Fibroblast of lung (primary cell): ENCODE measurements around the gene PTPN7. TPM values are rescaled to one million over a fixed set of nuclear protein-coding genes. Genes with fewer than 3 reads are reported as not detected.

Source experiments
- DNase-seq, 2 donors: peaks; one replicate each; pipeline versions ENCODE4 v3.0.0 to v3.0.0-alpha.2; 2010; ENCODE audit warnings: low read depth in 2 of 2
- H2AFZ ChIP-seq: 2 replicates; pipeline ENCODE4 v1.5.1; 2012; ENCODE audit warnings: low read length, control low read depth, inconsistent platforms
- H3K27ac ChIP-seq: 2 replicates; pipeline ENCODE4 v1.5.1; 2011; ENCODE audit warnings: low read length, control low read depth; ENCODE audit not compliant: insufficient read depth
- H3K27me3 ChIP-seq: 2 replicates; pipeline ENCODE4 v1.5.1; 2011; ENCODE audit warnings: mild to moderate bottlenecking, low read length; ENCODE audit not compliant: control insufficient read depth, insufficient read depth
- H3K36me3 ChIP-seq: 2 replicates; pipeline ENCODE4 v1.5.1; 2011; ENCODE audit warnings: low read length; ENCODE audit not compliant: control insufficient read depth, insufficient read depth
- H3K4me1 ChIP-seq: 2 replicates; pipeline ENCODE4 v1.5.1; 2011; ENCODE audit warnings: low read length; ENCODE audit not compliant: control insufficient read depth, insufficient read depth; ENCODE audit errors: extremely low read depth
- H3K4me2 ChIP-seq: 2 replicates; pipeline ENCODE4 v1.5.1; 2011; ENCODE audit warnings: low read length, control low read depth; ENCODE audit not compliant: insufficient read depth; ENCODE audit errors: extremely low read depth
- H3K4me3 ChIP-seq, 4 experiments: fragments of 200-600 bp in 1 of 4; sonication (generic) in 1 of 4; replicated peaks in 1 of 4; 2 replicates each; pipeline ENCODE4 v1.5.1; 2011 to 2016; ENCODE audit warnings: low read length in 4 of 4, low read depth in 3 of 4, mild to moderate bottlenecking in 3 of 4, control low read depth in 2 of 4, inconsistent platforms in 1 of 4, mixed read lengths in 1 of 4; ENCODE audit not compliant: insufficient read depth in 1 of 4; ENCODE audit errors: control extremely low read depth in 1 of 4
- H3K79me2 ChIP-seq: 2 replicates; pipeline ENCODE4 v1.5.1; 2012; ENCODE audit warnings: mild to moderate bottlenecking, low read length, inconsistent platforms; ENCODE audit not compliant: control insufficient read depth, insufficient read depth
- H3K9ac ChIP-seq: 2 replicates; pipeline ENCODE4 v1.5.1; 2011; ENCODE audit warnings: mild to moderate bottlenecking, low read length, control low read depth; ENCODE audit not compliant: insufficient read depth
- H3K9me3 ChIP-seq: 2 replicates; pipeline ENCODE4 v1.5.1; 2012; ENCODE audit warnings: low read depth, low read length; ENCODE audit not compliant: control insufficient read depth, insufficient read depth
- H4K20me1 ChIP-seq: 2 replicates; pipeline ENCODE4 v1.5.1; 2011; ENCODE audit warnings: low read length; ENCODE audit not compliant: control insufficient read depth, insufficient read depth; ENCODE audit errors: extremely low read depth
- CTCF ChIP-seq, 2 donors: IDR thresholded peaks in 1 of 2; conservative IDR thresholded peaks in 1 of 2; 1 replicate in 1 of 2; 2 replicates in 1 of 2; pipeline ENCODE4 v1.5.1; 2011 to 2012; ENCODE audit warnings: low read length in 2 of 2, control low read depth in 1 of 2, inconsistent platforms in 1 of 2, low read depth in 1 of 2, mild to moderate bottlenecking in 1 of 2
- EZH2 ChIP-seq: IDR thresholded peaks from 2 replicates; pipeline ENCODE4 v1.5.1; 2012; ENCODE audit warnings: low read length, control low read depth, mild to moderate bottlenecking; ENCODE audit errors: missing control alignments
- polyA plus RNA-seq, 2 donors: library from polyadenylated mRNA; depleted of rRNA in 1 of 2; stranded (reverse) in 1 of 2; unstranded in 1 of 2; fragments of >200 nt; gene quantifications; 2 replicates each; pipeline ENCODE4 v1.2.1, GENCODE V29; 2011 to 2012; ENCODE audit warnings: missing spikeins in 1 of 2
- total RNA-seq: library from RNA; depleted of rRNA; stranded (reverse); fragments of >200 nt; gene quantifications from 2 replicates; pipeline ENCODE4 v1.2.1, GENCODE V29; 2014

Gene PTPN7
- total and polyA plus RNA-seq, 2 donors (not counting 1 experiment from before 2014, with no cell fraction given), result not detected

DNA sequence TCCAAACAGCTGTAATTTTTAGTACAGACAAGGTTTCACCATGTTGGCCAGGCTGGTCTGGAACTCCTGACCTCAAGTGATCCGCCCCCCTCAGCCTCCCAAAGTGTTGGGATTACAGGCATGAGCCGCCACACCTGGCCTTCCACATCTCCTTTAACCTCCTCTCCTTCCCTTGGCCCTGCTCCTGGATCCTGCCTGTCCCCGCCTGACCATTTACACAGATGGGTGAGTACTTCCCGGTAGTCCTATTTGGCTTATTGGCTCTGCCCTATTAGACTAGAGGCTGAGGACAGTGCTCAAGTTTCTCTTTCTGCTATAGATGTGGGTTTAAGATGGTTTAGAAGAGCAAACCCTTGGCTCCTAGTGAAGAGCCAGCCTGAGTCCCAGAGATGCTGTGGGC lies 7.1 kb downstream of the PTPN7 start:
- no peak for DNase-seq

GRCh38 chr1:202152399-202152798 lies 8.0 kb downstream of the PTPN7 start:
- peaks cover 9% of the 10 kb centered on the region for H3K27me3 ChIP-seq
- no peak overlapping the region for H2AFZ ChIP-seq
- no peaks in the 10 kb centered on the region for H4K20me1 ChIP-seq
- H3K36me3 ChIP-seq, result no peaks in the 10 kb centered on the region
- TF ChIP-seq CTCF (conservative IDR thresholded peaks at IDR 0.05 in 1 of 2, IDR thresholded peaks at IDR 0.05 in 1 of 2; ENCODE audit: low read depth in 1 of 2, low read length in 2 of 2) (no peak), EZH2 (no peak)
- H3K79me2 ChIP-seq, result no peaks in the 10 kb centered on the region
- H3K4me3 ChIP-seq, result no peak overlapping the region
- no peaks in the 10 kb centered on the region for H3K4me1 ChIP-seq
- no peak overlapping the region for H3K27ac ChIP-seq
- no peak overlapping the region for H3K9ac ChIP-seq
- H3K4me2 ChIP-seq, result no peak overlapping the region
- no peaks in the 10 kb centered on the region for H3K9me3 ChIP-seq
- no peak for DNase-seq

More for the DNA sequence above, 7.1 kb downstream of the PTPN7 start:
- Histone ChIP-seq H3K79me2 (no peaks in the 10 kb centered on the region), H3K36me3 (no peaks in the 10 kb centered on the region), H2AFZ (no peak overlapping the region), H3K9ac (no peak overlapping the region), H3K4me2 (no peak overlapping the region), H3K4me3 (no peak overlapping the region), H3K27ac (no peak overlapping the region), H3K27me3 (peaks cover 7% of the 10 kb centered on the region), H4K20me1 (no peaks in the 10 kb centered on the region), H3K9me3 (no peaks in the 10 kb centered on the region), H3K4me1 (no peaks in the 10 kb centered on the region)
- TF ChIP-seq CTCF (conservative IDR thresholded peaks at IDR 0.05 in 1 of 2, IDR thresholded peaks at IDR 0.05 in 1 of 2; ENCODE audit: low read depth in 1 of 2, low read length in 2 of 2) (no peak), EZH2 (no peak)

GRCh38 chr1:202151045-202151444 lies 9.4 kb downstream of the PTPN7 start:
- Histone ChIP-seq H3K36me3 (no peaks in the 10 kb centered on the region), H3K27ac (no peak overlapping the region), H3K4me3 (no peak overlapping the region), H3K27me3 (peaks cover 9% of the 10 kb centered on the region), H3K9ac (no peak overlapping the region), H3K4me2 (no peak overlapping the region), H3K4me1 (no peaks in the 10 kb centered on the region), H3K9me3 (no peaks in the 10 kb centered on the region), H3K79me2 (no peaks in the 10 kb centered on the region), H2AFZ (no peak overlapping the region), H4K20me1 (no peaks in the 10 kb centered on the region)
- no peak for DNase-seq
- TF ChIP-seq CTCF (conservative IDR thresholded peaks at IDR 0.05 in 1 of 2, IDR thresholded peaks at IDR 0.05 in 1 of 2; ENCODE audit: low read depth in 1 of 2, low read length in 2 of 2), result no peak
- TF ChIP-seq EZH2, result no peak
